PC-9 (cell line): Measurements from ENCODE around the gene KISS1R. TPM values are rescaled to one million over a fixed set of nuclear protein-coding genes. Genes with fewer than 3 reads are reported as not detected.
"Not testable (repeated sequence)": the region's sequence is repeated elsewhere in the genome, so short reads cannot be mapped to it uniquely, and the experiment has no call there.

Source experiments
- BruUV-seq: library from RNA; stranded (reverse); fragments of 400-500 nt; replicated peaks from 2 replicates; lab custom pipeline; 2021; lab: Mats Ljungman, UMichigan
- CTCF ChIA-PET: fragments of 300-600 bp; sonication (Branson Sonifier 250); formaldehyde crosslinking; loops from one replicate; lab custom pipeline; 2022; ENCODE audit warnings: antibody characterized with exemption; lab: Charles Lee
- POLR2A ChIA-PET: fragments of 300-600 bp; sonication (Branson Sonifier 250); formaldehyde crosslinking; loops from one replicate; lab custom pipeline; 2022; ENCODE audit warnings: antibody characterized with exemption; ENCODE audit not compliant: unreplicated experiment; lab: Charles Lee
- DNase-seq, 2 experiments: peaks; one replicate each; pipeline versions ENCODE4 v3.0.0 to v3.0.0-alpha.2; 2015 to 2022; ENCODE audit warnings: mixed read lengths in 1 of 2
- H2AFZ ChIP-seq: fragments of 200-600 bp; sonication (generic); 2 replicates; pipeline ENCODE4 v1.8.1; 2017; ENCODE audit warnings: antibody characterized with exemption
- H3F3A ChIP-seq: fragments of 200-600 bp; sonication (generic); 2 replicates; pipeline ENCODE4 v1.8.1; 2017; ENCODE audit warnings: antibody characterized with exemption, mild to moderate bottlenecking, low read depth; ENCODE audit not compliant: insufficient read depth
- H3K27ac ChIP-seq: fragments of 200-600 bp; sonication (generic); 2 replicates; pipeline ENCODE4 v1.6.1; 2016; ENCODE audit warnings: mixed run types
- H3K27me3 ChIP-seq: fragments of 200-600 bp; sonication (generic); 2 replicates; pipeline ENCODE4 v1.6.1; 2016; ENCODE audit warnings: low read depth, mixed run types; ENCODE audit not compliant: insufficient read depth
- H3K36me3 ChIP-seq: fragments of 200-600 bp; sonication (generic); 2 replicates; pipeline ENCODE4 v1.6.1; 2016; ENCODE audit warnings: low read depth, mixed run types
- H3K4me1 ChIP-seq: fragments of 200-600 bp; sonication (generic); replicated peaks from 2 replicates; pipeline ENCODE4 v1.6.1; 2016; ENCODE audit warnings: mixed run types; ENCODE audit not compliant: insufficient read depth
- H3K4me2 ChIP-seq: fragments of 200-600 bp; sonication (generic); 2 replicates; pipeline ENCODE4 v1.6.1; 2017; ENCODE audit warnings: mixed run types
- H3K4me3 ChIP-seq: fragments of 200-600 bp; sonication (generic); 2 replicates; pipeline ENCODE4 v1.6.1; 2016; ENCODE audit warnings: mixed run types
- H3K79me2 ChIP-seq: fragments of 200-600 bp; sonication (generic); 2 replicates; pipeline ENCODE4 v1.6.1; 2017; ENCODE audit warnings: low read depth, mixed run types
- H3K9me2 ChIP-seq: fragments of 200-600 bp; sonication (generic); 2 replicates; pipeline ENCODE4 v1.8.1; 2017; ENCODE audit warnings: mild to moderate bottlenecking; ENCODE audit not compliant: insufficient read depth
- H3K9me3 ChIP-seq: fragments of 200-600 bp; sonication (generic); 2 replicates; pipeline ENCODE4 v1.8.1; 2016; ENCODE audit warnings: low read depth; ENCODE audit not compliant: insufficient read depth
- H4K20me1 ChIP-seq: fragments of 200-600 bp; sonication (generic); 2 replicates; pipeline ENCODE4 v1.8.1; 2017; ENCODE audit not compliant: insufficient read depth
- EZH2 ChIP-seq: fragments of 200-600 bp; sonication (generic); IDR thresholded peaks from 2 replicates; pipeline ENCODE4 v1.8.0; 2017; ENCODE audit warnings: antibody characterized with exemption, low read depth
- intact Hi-C: fragments of 100-400 bp; cut with micrococcal nuclease; formaldehyde crosslinking; loops from one replicate; pipeline ENCODE4 v1.10.0; 2022; ENCODE audit not compliant: unreplicated experiment
- total RNA-seq: library from RNA; stranded (reverse); gene quantifications from 2 replicates; pipeline ENCODE4 v1.2.3, GENCODE V29; 2021
- TF ChIP-seq, protein P1 (sequence below): fragments of 200-600 bp; sonication (generic); conservative IDR thresholded peaks from 2 replicates; pipeline ENCODE4 v1.6.1; 2017; ENCODE audit warnings: mixed run types, antibody characterized with exemption, mild to moderate bottlenecking, moderate library complexity

Gene KISS1R
- total RNA-seq, 1 experiment from 2014 or later: not detected

DNA sequence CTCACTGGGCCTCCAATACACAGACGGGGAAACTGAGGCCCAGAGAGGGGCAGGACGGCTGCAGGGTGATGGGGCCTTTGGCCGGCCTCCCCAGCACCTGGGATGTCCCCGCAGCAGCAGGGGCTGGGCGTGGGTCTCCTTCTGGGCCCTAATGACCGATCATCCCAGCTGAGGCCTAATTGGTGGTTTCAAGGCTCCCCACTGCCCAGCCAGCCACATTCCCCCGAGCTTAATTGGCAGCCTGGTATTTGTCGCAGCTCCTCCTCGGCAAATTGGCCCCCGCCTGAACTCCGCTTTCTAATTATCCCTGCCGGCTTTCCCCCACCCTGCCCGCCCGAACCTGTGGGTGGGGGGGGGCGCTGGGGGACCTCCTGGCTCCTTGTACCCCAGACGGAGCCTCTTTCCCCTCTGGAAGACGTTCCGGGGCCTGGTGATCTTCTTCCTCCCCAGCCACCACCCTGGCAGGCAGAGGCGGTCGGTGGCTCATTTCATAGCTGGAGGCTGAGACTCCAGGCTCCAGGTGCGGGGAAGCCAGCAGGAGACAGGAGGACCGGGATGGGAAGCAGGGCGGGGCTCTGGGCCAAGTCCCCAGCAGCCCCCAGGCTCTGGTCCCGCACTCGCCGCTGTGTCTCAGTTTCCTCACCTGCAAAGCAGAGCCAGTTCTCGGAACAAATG lies 39.8 kb downstream of the KISS1R start:
- TF ChIP-seq, protein P1, sequence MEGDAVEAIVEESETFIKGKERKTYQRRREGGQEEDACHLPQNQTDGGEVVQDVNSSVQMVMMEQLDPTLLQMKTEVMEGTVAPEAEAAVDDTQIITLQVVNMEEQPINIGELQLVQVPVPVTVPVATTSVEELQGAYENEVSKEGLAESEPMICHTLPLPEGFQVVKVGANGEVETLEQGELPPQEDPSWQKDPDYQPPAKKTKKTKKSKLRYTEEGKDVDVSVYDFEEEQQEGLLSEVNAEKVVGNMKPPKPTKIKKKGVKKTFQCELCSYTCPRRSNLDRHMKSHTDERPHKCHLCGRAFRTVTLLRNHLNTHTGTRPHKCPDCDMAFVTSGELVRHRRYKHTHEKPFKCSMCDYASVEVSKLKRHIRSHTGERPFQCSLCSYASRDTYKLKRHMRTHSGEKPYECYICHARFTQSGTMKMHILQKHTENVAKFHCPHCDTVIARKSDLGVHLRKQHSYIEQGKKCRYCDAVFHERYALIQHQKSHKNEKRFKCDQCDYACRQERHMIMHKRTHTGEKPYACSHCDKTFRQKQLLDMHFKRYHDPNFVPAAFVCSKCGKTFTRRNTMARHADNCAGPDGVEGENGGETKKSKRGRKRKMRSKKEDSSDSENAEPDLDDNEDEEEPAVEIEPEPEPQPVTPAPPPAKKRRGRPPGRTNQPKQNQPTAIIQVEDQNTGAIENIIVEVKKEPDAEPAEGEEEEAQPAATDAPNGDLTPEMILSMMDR: no peak
- H2AFZ ChIP-seq: peak overlapping the region; percentile 62
- H3K79me2 ChIP-seq: 0 out of 2 replicates have a peak, but pooled peaks cover 4% of the 10 kb centered on the region
- no peaks in the 10 kb centered on the region for H3K9me2 ChIP-seq
- no peaks in the 10 kb centered on the region for H3K27me3 ChIP-seq
- BruUV-seq: no TSS peak
- intact Hi-C loops: no loop called here
- H4K20me1 ChIP-seq: no peaks in the 10 kb centered on the region
- DNase-seq: peak; percentile 76 to 81
- POLR2A ChIA-PET: interaction anchor here (0.6 to 0.7 kb wide), 4 partner anchors 20 to 27 kb away, joined by 3 to 27 read pairs (median 6); no protein-coding TSS in a partner anchor
- peak overlapping the region; percentile 81 for H3K27ac ChIP-seq
- H3K4me2 ChIP-seq: peak overlapping the region; percentile 73
- H3K9me3 ChIP-seq: no peaks in the 10 kb centered on the region
- no peaks in the 10 kb centered on the region for H3K36me3 ChIP-seq
- peaks cover 55% of the 10 kb centered on the region for H3K4me1 ChIP-seq
- peak overlapping the region; percentile 54 for H3K4me3 ChIP-seq
- H3F3A ChIP-seq: peaks cover 23% of the 10 kb centered on the region; the same call in 1 of the 2 replicates
- CTCF ChIA-PET: no interaction called here

DNA sequence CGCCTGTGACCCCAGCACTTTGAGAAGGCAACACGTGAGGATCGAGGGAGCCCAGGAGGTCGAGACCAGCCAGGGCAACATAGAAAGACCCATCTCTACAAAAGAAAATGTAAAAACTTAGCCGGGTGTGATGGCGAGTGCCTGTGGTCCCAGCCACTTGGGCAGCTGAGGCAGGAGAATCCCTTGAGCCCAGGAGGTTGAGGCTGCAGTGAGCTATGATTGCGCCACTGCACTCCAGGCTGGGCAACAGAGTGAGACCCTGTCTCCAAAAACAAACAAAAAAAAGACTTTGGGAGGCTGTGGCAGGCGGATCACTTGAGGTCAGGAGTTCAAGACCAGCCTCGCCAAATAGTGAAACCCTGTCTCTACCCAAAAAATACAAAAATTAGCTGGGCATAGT lies 40.4 kb downstream of the KISS1R start:
- intact Hi-C loops, H4K20me1 ChIP-seq: not testable (repeated sequence)
- peak overlapping the region; percentile 81 for H3K27ac ChIP-seq

DNA sequence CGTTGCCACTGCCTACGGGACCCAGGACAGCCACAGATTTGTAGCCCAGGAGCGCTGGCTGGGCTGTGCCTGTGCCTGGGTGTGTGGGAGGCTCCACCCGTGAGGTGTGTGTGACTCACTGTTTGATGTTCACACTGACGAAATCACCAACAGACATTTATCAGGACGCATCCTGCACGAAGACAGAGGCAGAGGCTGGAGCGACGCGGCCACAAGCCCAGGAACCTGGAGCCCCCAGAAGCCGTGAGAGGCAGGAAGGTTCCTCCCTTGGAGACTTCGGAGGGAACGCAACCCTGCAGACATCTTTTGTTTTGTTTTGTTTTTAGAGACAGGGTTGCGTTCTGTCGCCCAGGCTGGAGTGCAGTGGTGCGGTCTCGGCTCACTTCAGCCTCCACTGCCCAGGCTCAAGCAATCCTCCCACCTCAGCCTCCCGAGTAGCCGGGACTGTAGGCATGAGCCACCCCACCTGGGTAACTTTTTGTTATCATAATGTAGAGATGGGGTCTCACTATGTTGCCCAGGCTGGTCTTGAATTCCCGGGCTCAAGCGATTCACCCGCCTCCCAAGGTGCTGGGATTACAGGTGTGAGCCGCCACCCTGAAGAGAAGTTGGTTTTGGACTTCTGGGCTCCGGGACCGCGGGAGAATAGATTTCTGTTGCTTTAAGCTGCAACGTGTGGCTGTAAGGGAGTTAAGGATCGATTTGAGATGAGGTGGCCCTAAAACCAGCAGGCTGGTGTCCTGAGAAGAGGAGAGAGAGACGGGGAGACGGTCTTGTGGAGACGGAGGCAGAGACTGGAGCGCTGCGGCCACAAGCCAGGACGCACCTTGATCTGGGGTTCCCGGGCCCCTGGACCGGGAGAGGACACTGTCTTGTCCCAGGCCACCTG lies 42.1 kb downstream of the KISS1R start:
- Histone ChIP-seq H3K4me3 (no peak overlapping the region), H3K9me2 (no peaks in the 10 kb centered on the region), H3K79me2 (0 out of 2 replicates have a peak, but pooled peaks cover 4% of the 10 kb centered on the region), H3K9me3 (no peaks in the 10 kb centered on the region), H3K27me3 (no peaks in the 10 kb centered on the region), H4K20me1 (no peaks in the 10 kb centered on the region), H3K36me3 (no peaks in the 10 kb centered on the region), H3K4me1 (peaks cover 42% of the 10 kb centered on the region), H3K27ac (no peak overlapping the region), H3F3A (peaks cover 21% of the 10 kb centered on the region; the same call in 1 of the 2 replicates), H2AFZ (no peak overlapping the region), H3K4me2 (no peak overlapping the region)
- ChIA-PET POLR2A (no interaction called here), CTCF (no interaction called here)
- TF ChIP-seq EZH2: no peak
- TF ChIP-seq, protein P1: no peak
- no TSS peak for BruUV-seq
- no peak for DNase-seq
- intact Hi-C loops: no loop called here

More for the DNA sequence above, 40.4 kb downstream of the KISS1R start:
- H3K9me3 ChIP-seq, H3K79me2 ChIP-seq, H3K36me3 ChIP-seq, H3K9me2 ChIP-seq, DNase-seq, H2AFZ ChIP-seq, H3K27me3 ChIP-seq, CTCF ChIA-PET: not testable (repeated sequence)
- H3K4me1 ChIP-seq: peaks cover 56% of the 10 kb centered on the region
- BruUV-seq: TSS peak; percentile 54
- H3K4me2 ChIP-seq: peak overlapping the region; percentile 73
- peak overlapping the region; percentile 54; the same call in 1 of the 2 replicates for H3K4me3 ChIP-seq
- POLR2A ChIA-PET: interaction anchor here (0.6 kb wide), 1 partner anchor 26 kb away, joined by 3 read pairs; no protein-coding TSS in a partner anchor
- H3F3A ChIP-seq: peaks cover 21% of the 10 kb centered on the region; the same call in 1 of the 2 replicates
